ENCODE data around the gene ENAH. TPM values are rescaled to one million over a fixed set of nuclear protein-coding genes. Genes with fewer than 3 reads are reported as not detected.
"Not testable (repeated sequence)": the region's sequence is repeated elsewhere in the genome, so short reads cannot be mapped to it uniquely, and the experiment has no call there.

ENAH gene
- total RNA-seq, 2 donors from 2014 or later = 43.5 to 63.7 TPM

GRCh38 chr1:225631021-225631663 is 21.8 kb downstream of the ENAH start:
- intact Hi-C loops (cut with DNase I) = no loop called here
- no peak for DNase-seq
- Histone ChIP-seq H3K27me3 (no peaks in the 10 kb centered on the region), H3K4me1 (no peaks in the 10 kb centered on the region), H3K27ac (no peak overlapping the region), H3K9me3 (no peaks in the 10 kb centered on the region), H3K9ac (ENCODE audit: low read depth in 2 of 2, low read length in 2 of 2) (no peak overlapping the region), H3K4me3 (no peak overlapping the region), H3K36me3 (no peaks in the 10 kb centered on the region)
- no peak for TF ChIP-seq CTCF (IDR thresholded peaks at IDR 0.05)

GRCh38 chr1:225629483-225629882 is 23.4 kb downstream of the ENAH start:
- no peaks in the 10 kb centered on the region for H3K27me3 ChIP-seq
- no peak overlapping the region for H3K9ac ChIP-seq (ENCODE audit: low read depth in 2 of 2, low read length in 2 of 2)
- no peaks in the 10 kb centered on the region for H3K36me3 ChIP-seq
- no peaks in the 10 kb centered on the region for H3K9me3 ChIP-seq
- no peak for TF ChIP-seq CTCF (IDR thresholded peaks at IDR 0.05)
- H3K4me1 ChIP-seq = no peaks in the 10 kb centered on the region
- DNase-seq = no peak
- H3K4me3 ChIP-seq = no peak overlapping the region
- intact Hi-C loops (cut with DNase I) = no loop called here
- H3K27ac ChIP-seq = no peak overlapping the region

GRCh38 chr1:225628794-225629193 is 24.1 kb downstream of the ENAH start:
- H3K27ac ChIP-seq; H3K4me3 ChIP-seq; intact Hi-C loops (cut with DNase I); H3K9ac ChIP-seq (ENCODE audit: low read depth in 2 of 2, low read length in 2 of 2); H3K36me3 ChIP-seq; H3K27me3 ChIP-seq; H3K4me1 ChIP-seq; DNase-seq; H3K9me3 ChIP-seq: not testable (repeated sequence)

GRCh38 chr1:225627304-225627947 is 25.5 kb downstream of the ENAH start:
- intact Hi-C loops (cut with DNase I) = no loop called here
- no peaks in the 10 kb centered on the region for H3K4me1 ChIP-seq
- H3K27me3 ChIP-seq = no peaks in the 10 kb centered on the region
- no peaks in the 10 kb centered on the region for H3K36me3 ChIP-seq
- TF ChIP-seq CTCF (IDR thresholded peaks at IDR 0.05) = no peak
- DNase-seq = no peak
- no peaks in the 10 kb centered on the region for H3K9me3 ChIP-seq
- no peak overlapping the region for H3K4me3 ChIP-seq
- no peak overlapping the region for H3K27ac ChIP-seq
- H3K9ac ChIP-seq (ENCODE audit: low read depth in 2 of 2, low read length in 2 of 2) = no peak overlapping the region

GRCh38 chr1:225626698-225627097 is 26.2 kb downstream of the ENAH start:
- Histone ChIP-seq H3K36me3 (no peaks in the 10 kb centered on the region), H3K9me3 (no peaks in the 10 kb centered on the region), H3K27me3 (no peaks in the 10 kb centered on the region), H3K4me1 (no peaks in the 10 kb centered on the region), H3K27ac (no peak overlapping the region), H3K9ac (ENCODE audit: low read depth in 2 of 2, low read length in 2 of 2) (no peak overlapping the region), H3K4me3 (no peak overlapping the region)
- no peak for TF ChIP-seq CTCF (IDR thresholded peaks at IDR 0.05)
- no peak for DNase-seq
- intact Hi-C loops (cut with DNase I) = no loop called here

GRCh38 chr1:225617956-225618355 is 35.0 kb downstream of the ENAH start:
- intact Hi-C loops (cut with DNase I) = no loop called here
- no peak for DNase-seq
- no peak overlapping the region for H3K4me3 ChIP-seq
- no peaks in the 10 kb centered on the region for H3K4me1 ChIP-seq
- no peak for TF ChIP-seq CTCF (IDR thresholded peaks at IDR 0.05)
- no peak overlapping the region for H3K27ac ChIP-seq
- no peaks in the 10 kb centered on the region for H3K27me3 ChIP-seq
- no peak overlapping the region for H3K9ac ChIP-seq (ENCODE audit: low read depth in 2 of 2, low read length in 2 of 2)
- no peaks in the 10 kb centered on the region for H3K9me3 ChIP-seq
- no peaks in the 10 kb centered on the region for H3K36me3 ChIP-seq

All from colonic mucosa (tissue), 4 donors.